ENCODE data around the gene CDKL1. TPM values are rescaled to one million over a fixed set of nuclear protein-coding genes. Genes with fewer than 3 reads are reported as not detected.
A peak's percentile ranks its signal among the peaks of the same experiment; 100 is the strongest.

The CDKL1 gene
- total RNA-seq, 1 experiment from 2014 or later, result 3.6 TPM

GRCh38 chr14:50338587-50338986, 58.1 kb downstream of the CDKL1 start (continued):
- TF ChIP-seq, protein P1, sequence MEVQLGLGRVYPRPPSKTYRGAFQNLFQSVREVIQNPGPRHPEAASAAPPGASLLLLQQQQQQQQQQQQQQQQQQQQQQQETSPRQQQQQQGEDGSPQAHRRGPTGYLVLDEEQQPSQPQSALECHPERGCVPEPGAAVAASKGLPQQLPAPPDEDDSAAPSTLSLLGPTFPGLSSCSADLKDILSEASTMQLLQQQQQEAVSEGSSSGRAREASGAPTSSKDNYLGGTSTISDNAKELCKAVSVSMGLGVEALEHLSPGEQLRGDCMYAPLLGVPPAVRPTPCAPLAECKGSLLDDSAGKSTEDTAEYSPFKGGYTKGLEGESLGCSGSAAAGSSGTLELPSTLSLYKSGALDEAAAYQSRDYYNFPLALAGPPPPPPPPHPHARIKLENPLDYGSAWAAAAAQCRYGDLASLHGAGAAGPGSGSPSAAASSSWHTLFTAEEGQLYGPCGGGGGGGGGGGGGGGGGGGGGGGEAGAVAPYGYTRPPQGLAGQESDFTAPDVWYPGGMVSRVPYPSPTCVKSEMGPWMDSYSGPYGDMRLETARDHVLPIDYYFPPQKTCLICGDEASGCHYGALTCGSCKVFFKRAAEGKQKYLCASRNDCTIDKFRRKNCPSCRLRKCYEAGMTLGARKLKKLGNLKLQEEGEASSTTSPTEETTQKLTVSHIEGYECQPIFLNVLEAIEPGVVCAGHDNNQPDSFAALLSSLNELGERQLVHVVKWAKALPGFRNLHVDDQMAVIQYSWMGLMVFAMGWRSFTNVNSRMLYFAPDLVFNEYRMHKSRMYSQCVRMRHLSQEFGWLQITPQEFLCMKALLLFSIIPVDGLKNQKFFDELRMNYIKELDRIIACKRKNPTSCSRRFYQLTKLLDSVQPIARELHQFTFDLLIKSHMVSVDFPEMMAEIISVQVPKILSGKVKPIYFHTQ (CRISPR knock-in tag; IDR thresholded peaks at IDR 0.05), result no peak
- TF ChIP-seq RORB (CRISPR knock-in tag; IDR thresholded peaks at IDR 0.05), result no peak
- TF ChIP-seq, protein P2, sequence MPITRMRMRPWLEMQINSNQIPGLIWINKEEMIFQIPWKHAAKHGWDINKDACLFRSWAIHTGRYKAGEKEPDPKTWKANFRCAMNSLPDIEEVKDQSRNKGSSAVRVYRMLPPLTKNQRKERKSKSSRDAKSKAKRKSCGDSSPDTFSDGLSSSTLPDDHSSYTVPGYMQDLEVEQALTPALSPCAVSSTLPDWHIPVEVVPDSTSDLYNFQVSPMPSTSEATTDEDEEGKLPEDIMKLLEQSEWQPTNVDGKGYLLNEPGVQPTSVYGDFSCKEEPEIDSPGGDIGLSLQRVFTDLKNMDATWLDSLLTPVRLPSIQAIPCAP (CRISPR knock-in tag; IDR thresholded peaks at IDR 0.05), result no peak

GRCh38 chr14:50335989-50336824, 60.5 kb downstream of the CDKL1 start:
- DNase-seq (ENCODE audit: low spot score), result no peak
- H3K36me3 Mint-ChIP-seq, result no peaks in the 10 kb centered on the region; the same call in 1 of the 2 replicates
- no peaks in the 10 kb centered on the region for H3K27me3 Mint-ChIP-seq (ENCODE audit: low read depth)
- peak overlapping the region; percentile 82 for H3K27ac Mint-ChIP-seq
- no peaks in the 10 kb centered on the region for H3K9me3 Mint-ChIP-seq
- no peak overlapping the region for H3K4me3 Mint-ChIP-seq
- no peak for TF ChIP-seq TCF7 (CRISPR knock-in tag; IDR thresholded peaks at IDR 0.05; ENCODE audit: low read depth)
- no peak for TF ChIP-seq ZNF425 (CRISPR knock-in tag; conservative IDR thresholded peaks at IDR 0.05)
- TF ChIP-seq, protein P3, sequence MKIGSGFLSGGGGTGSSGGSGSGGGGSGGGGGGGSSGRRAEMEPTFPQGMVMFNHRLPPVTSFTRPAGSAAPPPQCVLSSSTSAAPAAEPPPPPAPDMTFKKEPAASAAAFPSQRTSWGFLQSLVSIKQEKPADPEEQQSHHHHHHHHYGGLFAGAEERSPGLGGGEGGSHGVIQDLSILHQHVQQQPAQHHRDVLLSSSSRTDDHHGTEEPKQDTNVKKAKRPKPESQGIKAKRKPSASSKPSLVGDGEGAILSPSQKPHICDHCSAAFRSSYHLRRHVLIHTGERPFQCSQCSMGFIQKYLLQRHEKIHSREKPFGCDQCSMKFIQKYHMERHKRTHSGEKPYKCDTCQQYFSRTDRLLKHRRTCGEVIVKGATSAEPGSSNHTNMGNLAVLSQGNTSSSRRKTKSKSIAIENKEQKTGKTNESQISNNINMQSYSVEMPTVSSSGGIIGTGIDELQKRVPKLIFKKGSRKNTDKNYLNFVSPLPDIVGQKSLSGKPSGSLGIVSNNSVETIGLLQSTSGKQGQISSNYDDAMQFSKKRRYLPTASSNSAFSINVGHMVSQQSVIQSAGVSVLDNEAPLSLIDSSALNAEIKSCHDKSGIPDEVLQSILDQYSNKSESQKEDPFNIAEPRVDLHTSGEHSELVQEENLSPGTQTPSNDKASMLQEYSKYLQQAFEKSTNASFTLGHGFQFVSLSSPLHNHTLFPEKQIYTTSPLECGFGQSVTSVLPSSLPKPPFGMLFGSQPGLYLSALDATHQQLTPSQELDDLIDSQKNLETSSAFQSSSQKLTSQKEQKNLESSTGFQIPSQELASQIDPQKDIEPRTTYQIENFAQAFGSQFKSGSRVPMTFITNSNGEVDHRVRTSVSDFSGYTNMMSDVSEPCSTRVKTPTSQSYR (CRISPR knock-in tag; IDR thresholded peaks at IDR 0.05), result no peak
- no peak for TF ChIP-seq GABPB1 (CRISPR knock-in tag; IDR thresholded peaks at IDR 0.05)
- TF ChIP-seq GRHL2 (CRISPR knock-in tag; IDR thresholded peaks at IDR 0.05; ENCODE audit: insufficient replicate concordance, severe bottlenecking), result no peak
- TF ChIP-seq IRF2 (CRISPR knock-in tag; IDR thresholded peaks at IDR 0.05; ENCODE audit: borderline replicate concordance, low read depth), result no peak
- no peak for TF ChIP-seq ZNF671 (CRISPR knock-in tag; IDR thresholded peaks at IDR 0.05)
- TF ChIP-seq JAZF1 (CRISPR knock-in tag; IDR thresholded peaks at IDR 0.05), result no peak
- TF ChIP-seq SOX15 (CRISPR knock-in tag; IDR thresholded peaks at IDR 0.05), result no peak
- TF ChIP-seq, protein P4, sequence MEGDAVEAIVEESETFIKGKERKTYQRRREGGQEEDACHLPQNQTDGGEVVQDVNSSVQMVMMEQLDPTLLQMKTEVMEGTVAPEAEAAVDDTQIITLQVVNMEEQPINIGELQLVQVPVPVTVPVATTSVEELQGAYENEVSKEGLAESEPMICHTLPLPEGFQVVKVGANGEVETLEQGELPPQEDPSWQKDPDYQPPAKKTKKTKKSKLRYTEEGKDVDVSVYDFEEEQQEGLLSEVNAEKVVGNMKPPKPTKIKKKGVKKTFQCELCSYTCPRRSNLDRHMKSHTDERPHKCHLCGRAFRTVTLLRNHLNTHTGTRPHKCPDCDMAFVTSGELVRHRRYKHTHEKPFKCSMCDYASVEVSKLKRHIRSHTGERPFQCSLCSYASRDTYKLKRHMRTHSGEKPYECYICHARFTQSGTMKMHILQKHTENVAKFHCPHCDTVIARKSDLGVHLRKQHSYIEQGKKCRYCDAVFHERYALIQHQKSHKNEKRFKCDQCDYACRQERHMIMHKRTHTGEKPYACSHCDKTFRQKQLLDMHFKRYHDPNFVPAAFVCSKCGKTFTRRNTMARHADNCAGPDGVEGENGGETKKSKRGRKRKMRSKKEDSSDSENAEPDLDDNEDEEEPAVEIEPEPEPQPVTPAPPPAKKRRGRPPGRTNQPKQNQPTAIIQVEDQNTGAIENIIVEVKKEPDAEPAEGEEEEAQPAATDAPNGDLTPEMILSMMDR (IDR thresholded peaks at IDR 0.05), result no peak
- ChIA-PET CTCF (interaction anchor here (0.8 to 4.0 kb wide), 5 partner anchors 15 to 524 kb away, joined by 3 to 24 read pairs (median 3); partner anchors contain the start of gene ATL1), POLR2A (no interaction called here)
- peak; percentile 29 for ATAC-seq
- H3K4me1 Mint-ChIP-seq, result peaks cover 29% of the 10 kb centered on the region

Data from WTC11 (cell line).